ENCODE measurements around the gene RBMS3. TPM values are rescaled to one million over a fixed set of nuclear protein-coding genes. Genes with fewer than 3 reads are reported as not detected.
A peak's percentile ranks its signal among the peaks of the same experiment; 100 is the strongest.

Gene RBMS3
- polyA plus RNA-seq, 1 experiment, result 33.4 TPM

DNA sequence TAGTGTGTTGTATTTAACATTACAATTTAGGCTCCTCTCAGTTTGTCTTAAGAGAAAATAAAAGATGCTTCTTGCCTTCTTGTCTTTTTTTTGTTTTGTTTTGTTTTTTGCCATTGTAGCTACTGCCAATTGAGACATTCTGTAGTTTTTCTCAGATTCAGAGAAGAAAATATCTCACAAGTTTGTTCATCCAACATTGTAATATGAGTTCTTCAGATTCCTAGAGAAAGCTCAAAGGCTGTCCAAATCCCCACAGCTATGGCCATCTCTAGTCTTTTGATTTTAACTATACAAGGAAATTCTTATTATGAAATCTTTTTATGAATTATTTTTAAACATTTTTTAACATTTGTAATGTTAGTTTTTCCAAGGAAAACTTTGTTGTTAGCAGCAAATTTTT, 264.7 kb downstream of the RBMS3 start:
- DNase-seq (ENCODE audit: low read depth, low spot score), result no peak
- no peak overlapping the region for H3K4me3 ChIP-seq (ENCODE audit: low read depth, low read length)
- no peaks in the 10 kb centered on the region for H3K9me3 ChIP-seq (ENCODE audit: control insufficient read depth, insufficient read depth, low read length)
- H3K27me3 ChIP-seq (ENCODE audit: control insufficient read depth, insufficient read depth, low read length), result no peaks in the 10 kb centered on the region
- ChIA-PET CTCF (no interaction called here), POLR2A (no interaction called here)
- TF ChIP-seq, protein P1, sequence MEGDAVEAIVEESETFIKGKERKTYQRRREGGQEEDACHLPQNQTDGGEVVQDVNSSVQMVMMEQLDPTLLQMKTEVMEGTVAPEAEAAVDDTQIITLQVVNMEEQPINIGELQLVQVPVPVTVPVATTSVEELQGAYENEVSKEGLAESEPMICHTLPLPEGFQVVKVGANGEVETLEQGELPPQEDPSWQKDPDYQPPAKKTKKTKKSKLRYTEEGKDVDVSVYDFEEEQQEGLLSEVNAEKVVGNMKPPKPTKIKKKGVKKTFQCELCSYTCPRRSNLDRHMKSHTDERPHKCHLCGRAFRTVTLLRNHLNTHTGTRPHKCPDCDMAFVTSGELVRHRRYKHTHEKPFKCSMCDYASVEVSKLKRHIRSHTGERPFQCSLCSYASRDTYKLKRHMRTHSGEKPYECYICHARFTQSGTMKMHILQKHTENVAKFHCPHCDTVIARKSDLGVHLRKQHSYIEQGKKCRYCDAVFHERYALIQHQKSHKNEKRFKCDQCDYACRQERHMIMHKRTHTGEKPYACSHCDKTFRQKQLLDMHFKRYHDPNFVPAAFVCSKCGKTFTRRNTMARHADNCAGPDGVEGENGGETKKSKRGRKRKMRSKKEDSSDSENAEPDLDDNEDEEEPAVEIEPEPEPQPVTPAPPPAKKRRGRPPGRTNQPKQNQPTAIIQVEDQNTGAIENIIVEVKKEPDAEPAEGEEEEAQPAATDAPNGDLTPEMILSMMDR (IDR thresholded peaks at IDR 0.05; ENCODE audit: low read depth, low read length), result no peak
- H3K27ac ChIP-seq (ENCODE audit: low read depth, low read length), result no peak overlapping the region

DNA sequence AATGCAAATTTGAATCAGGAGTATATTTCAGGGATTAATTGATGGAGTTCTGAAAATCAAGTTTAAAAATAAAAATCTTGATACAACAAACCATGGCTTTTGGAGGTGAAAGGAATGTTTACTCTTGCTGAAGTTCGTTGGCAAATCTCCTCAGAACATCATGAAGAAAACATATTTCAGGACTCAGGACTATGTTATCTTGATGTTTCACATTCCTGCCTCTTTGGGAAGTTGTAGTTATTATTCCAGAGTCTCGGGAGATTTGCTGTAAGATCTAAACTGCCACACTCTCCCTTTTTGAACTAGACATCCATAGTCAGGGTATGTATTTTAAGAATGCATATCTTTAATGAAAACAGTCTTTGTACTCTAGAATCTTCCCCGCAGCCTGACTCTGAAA, 271.2 kb downstream of the RBMS3 start:
- Histone ChIP-seq H3K27ac (ENCODE audit: low read depth, low read length) (no peak overlapping the region), H3K27me3 (ENCODE audit: control insufficient read depth, insufficient read depth, low read length) (no peaks in the 10 kb centered on the region), H3K4me3 (ENCODE audit: low read depth, low read length) (no peak overlapping the region), H3K9me3 (ENCODE audit: control insufficient read depth, insufficient read depth, low read length) (no peaks in the 10 kb centered on the region)
- DNase-seq (ENCODE audit: low read depth, low spot score), result no peak
- TF ChIP-seq, protein P1 (IDR thresholded peaks at IDR 0.05; ENCODE audit: low read depth, low read length), result no peak
- POLR2A ChIA-PET, result no interaction called here
- CTCF ChIA-PET, result no interaction called here

DNA sequence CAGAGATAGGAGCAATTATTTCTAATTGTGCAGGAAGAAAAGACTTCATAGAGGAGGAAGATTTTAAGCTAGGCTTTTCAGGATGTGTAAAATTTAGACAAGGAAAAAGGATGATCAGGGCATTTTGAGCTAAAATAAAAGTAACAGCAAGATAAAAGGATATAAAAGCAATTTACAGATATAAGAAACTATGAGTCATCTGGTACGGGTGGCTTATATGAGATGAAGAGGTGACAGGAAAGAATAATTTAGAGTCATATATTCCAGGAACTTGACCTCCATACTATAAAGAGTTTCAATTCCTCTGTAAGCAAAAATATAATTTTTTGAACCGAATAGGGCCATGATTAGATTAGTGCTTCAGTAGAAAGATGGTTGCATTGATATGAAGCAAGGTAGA, 273.7 kb downstream of the RBMS3 start:
- DNase-seq (ENCODE audit: low read depth, low spot score), result no peak
- TF ChIP-seq, protein P1 (IDR thresholded peaks at IDR 0.05; ENCODE audit: low read depth, low read length), result no peak
- ChIA-PET POLR2A (no interaction called here), CTCF (no interaction called here)
- H3K27me3 ChIP-seq (ENCODE audit: control insufficient read depth, insufficient read depth, low read length), result no peaks in the 10 kb centered on the region
- no peak overlapping the region for H3K27ac ChIP-seq (ENCODE audit: low read depth, low read length)
- no peak overlapping the region for H3K4me3 ChIP-seq (ENCODE audit: low read depth, low read length)
- no peaks in the 10 kb centered on the region for H3K9me3 ChIP-seq (ENCODE audit: control insufficient read depth, insufficient read depth, low read length)

DNA sequence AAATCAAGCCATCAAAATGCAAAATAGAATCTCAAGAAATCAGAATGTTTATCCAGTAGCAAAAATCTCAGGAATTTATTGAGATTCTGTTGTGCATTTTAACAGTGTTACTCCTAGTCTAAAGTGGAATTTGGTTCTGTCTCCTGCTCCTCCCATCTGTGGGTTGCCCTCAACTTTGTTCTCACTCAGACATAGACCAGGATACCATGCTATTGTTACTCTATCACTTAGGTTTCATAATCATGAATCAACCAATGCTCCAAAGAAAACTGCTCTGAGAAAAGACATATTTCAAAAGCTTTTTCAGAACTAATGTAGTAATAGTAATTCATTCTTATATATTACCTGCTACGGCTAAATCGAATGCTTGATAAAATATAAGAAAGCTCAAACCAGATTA, 274.7 kb downstream of the RBMS3 start:
- Histone ChIP-seq H3K4me3 (ENCODE audit: low read depth, low read length) (no peak overlapping the region), H3K27me3 (ENCODE audit: control insufficient read depth, insufficient read depth, low read length) (no peaks in the 10 kb centered on the region), H3K27ac (ENCODE audit: low read depth, low read length) (no peak overlapping the region), H3K9me3 (ENCODE audit: control insufficient read depth, insufficient read depth, low read length) (no peaks in the 10 kb centered on the region)
- no peak for DNase-seq (ENCODE audit: low read depth, low spot score)
- TF ChIP-seq, protein P1 (IDR thresholded peaks at IDR 0.05; ENCODE audit: low read depth, low read length), result no peak
- CTCF ChIA-PET, result no interaction called here
- POLR2A ChIA-PET, result no interaction called here

DNA sequence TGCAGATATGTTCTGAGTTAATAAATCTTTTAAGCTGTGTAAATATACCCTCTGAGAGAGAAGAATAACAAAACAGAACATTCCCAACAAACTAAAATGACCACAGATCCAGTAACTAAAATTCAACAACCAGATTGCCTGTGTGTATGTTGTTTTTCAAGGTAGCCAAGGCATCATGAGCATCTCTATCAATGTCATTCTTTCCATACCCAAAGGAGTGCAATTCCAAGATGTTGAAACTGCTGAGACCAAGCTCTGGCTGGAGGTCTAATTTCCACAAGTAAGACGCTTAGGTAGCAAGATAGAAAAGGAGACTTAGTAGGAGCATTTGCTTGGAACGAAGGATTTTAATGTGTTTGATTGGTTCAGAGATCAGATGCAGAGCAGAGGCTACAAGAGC, 276.3 kb downstream of the RBMS3 start:
- ChIA-PET CTCF (interaction anchor here (0.7 kb wide), 1 partner anchor 277 kb away, joined by 3 read pairs; no protein-coding TSS in a partner anchor), POLR2A (interaction anchor here (1.1 kb wide), 1 partner anchor 10 kb away, joined by 5 read pairs; no protein-coding TSS in a partner anchor)
- DNase-seq (ENCODE audit: low read depth, low spot score), result peak; percentile 1
- Histone ChIP-seq H3K27ac (ENCODE audit: low read depth, low read length) (no peak overlapping the region), H3K9me3 (ENCODE audit: control insufficient read depth, insufficient read depth, low read length) (no peaks in the 10 kb centered on the region), H3K4me3 (ENCODE audit: low read depth, low read length) (no peak overlapping the region), H3K27me3 (ENCODE audit: control insufficient read depth, insufficient read depth, low read length) (no peaks in the 10 kb centered on the region)
- TF ChIP-seq, protein P1 (IDR thresholded peaks at IDR 0.05; ENCODE audit: low read depth, low read length), result no peak

Data from AG04450 (cell line).